GM19467 (cell line): ENCODE data around the gene RTN1.

Experiments used
- ATAC-seq: cut with Tn5 transposase; IDR thresholded peaks from one replicate; pipeline ENCODE4 v1.9.1; 2021; ENCODE audit warnings: mild to moderate bottlenecking, moderate library complexity; ENCODE audit not compliant: unreplicated experiment

The RTN1 gene

DNA sequence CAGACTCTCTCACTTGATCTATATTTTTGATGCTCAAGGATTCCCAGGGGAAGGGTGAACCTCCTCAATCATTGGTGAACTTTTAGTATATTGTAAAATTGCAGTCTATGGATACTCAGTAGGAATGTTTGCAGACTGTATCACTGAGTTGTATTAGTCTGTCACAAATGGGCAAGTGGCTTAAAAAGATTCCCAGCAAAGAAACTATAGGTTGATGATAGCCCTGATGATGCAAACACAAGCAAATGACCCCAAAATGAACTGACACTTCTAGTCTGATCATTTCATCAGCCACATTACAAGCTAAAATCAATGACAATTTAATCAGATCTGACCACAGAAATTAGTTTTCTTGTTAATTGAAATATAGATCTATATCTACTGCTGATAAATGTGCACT, 59.5 kb downstream of the RTN1 start:
- ATAC-seq, result no peak

DNA sequence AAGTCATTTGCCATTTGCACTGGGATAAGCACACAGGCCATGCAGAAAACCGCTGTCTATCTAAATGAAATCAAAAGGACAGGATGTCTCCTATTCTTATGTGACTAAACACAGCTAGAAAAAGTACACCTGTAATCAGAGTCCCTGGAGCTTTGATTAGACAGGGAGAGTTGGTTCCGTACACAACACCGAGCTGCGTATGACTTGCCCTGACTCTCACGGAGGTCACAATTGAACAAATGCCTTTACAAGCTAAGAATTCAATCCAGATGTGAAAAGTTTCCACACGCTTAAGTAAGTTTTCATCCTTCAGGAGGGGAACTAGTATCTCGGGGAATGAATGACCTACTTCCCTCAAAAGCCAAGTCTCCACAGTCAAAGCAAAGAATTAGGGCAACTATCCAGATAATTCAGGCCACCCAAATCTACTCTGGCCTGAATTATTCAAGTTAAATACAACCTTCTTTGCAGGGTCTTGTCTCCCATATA, 67.5 kb downstream of the RTN1 start:
- ATAC-seq, result no peak

DNA sequence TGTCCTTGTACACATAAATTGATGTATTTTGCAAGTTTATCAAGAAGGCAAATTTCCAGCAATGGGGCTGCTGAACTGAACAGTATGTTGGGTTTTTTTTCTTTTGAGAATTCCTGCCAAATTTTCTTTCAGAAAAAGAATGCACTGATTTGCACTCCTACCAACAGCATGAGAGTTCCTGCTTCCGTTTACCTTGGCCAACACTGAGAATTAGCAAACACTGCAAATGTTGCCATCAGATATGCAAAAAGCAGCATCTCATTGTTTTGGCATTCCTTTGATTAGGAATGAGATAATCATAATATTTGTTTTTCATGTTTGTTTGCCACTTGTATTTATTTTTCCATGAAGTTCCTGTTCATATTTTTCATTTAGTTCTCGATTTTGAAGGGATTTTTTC, 82.4 kb downstream of the RTN1 start:
- no peak for ATAC-seq

DNA sequence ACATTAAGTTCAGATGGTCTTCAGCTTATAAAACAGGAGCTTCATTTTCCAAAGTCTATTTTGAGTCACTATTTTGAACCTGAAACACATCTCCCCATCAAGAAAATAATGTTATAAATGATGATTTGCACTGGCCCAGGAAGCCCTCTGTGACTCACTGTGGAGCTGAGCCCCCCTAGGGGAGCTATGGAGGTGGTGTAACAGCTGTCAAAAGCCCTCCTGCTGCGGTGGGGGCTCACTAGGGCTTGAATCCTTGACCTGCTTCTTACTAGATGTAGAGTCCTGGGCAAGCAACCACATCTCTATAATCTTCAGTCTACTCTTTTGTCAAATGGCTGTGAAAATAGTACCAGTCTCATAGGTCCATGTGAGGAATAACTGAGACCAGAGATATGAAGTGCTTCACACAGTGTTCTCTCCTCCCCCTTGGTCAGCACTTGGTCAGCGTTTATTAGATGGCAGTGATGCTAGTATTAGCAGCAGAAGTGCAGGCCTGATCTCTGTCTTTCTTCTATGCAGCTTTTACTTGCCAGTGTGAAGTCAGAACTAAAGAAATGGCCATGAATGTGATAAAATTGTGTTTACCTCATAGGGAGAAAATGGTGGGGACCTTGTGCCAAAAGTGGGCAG, 83.4 kb downstream of the RTN1 start:
- no peak for ATAC-seq

DNA sequence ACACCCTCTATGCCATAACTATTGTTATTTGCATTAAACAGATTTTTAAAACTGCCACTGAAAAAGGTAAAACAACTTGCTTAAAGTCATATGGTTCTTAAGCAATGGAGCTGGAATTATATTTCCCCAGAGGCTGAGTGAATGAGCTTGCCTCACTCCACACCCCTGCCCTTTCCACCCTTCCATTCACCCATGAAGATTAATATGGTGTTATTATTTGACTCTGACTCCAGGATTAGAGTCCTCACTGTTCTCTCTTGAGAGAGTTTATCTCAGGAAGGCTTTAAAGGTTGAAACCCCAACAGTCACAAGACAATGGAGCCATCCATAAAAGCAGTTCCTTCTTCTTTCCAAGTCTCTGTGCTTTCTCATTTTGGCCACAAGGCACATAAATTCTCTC, 84.9 kb downstream of the RTN1 start:
- no peak for ATAC-seq

DNA sequence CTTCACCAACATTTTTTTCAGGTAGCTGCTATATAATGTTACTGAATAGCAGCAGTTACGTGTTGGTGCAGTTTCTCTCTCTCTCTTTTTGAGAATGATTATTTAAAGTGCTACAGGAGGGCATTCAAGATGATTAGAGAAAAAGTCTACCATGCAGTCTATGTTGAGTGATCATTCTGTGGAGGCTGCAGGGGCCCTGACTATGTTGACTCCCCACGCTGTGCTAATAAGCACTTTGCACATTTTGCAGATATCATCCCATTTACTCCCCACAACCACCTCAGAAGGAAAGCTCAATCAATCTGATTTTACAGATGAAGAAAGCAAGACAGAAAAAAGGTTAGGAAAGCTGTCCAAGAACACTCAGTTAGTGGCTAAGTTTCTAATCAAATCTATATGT, 87.8 kb downstream of the RTN1 start:
- no peak for ATAC-seq

DNA sequence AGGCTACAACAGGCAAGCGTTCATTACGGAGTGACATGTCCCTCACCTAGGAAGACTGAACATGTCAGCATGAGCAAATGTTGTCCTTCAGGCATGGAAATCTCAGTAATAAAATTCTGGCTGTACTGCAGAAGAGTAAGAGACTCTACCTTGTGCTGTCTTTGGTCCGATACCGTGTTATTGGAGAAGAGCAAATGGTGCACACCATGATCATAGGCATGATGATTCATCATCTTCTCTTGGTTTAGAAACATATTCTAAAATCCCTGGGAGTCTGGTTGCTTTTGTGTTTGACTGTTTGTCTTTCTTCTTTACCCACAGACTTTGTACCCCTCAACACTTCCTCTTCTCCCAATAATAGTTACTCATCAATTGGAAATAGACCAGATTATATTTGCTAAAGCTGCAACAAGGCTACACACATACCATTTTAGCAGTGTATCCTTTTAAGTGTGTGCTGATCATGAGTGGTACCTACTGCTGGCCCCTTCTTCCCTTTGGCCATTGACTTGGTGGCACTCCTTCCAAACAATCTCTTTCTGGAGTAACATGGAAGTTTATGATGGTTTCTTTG, 93.5 kb downstream of the RTN1 start:
- no peak for ATAC-seq

DNA sequence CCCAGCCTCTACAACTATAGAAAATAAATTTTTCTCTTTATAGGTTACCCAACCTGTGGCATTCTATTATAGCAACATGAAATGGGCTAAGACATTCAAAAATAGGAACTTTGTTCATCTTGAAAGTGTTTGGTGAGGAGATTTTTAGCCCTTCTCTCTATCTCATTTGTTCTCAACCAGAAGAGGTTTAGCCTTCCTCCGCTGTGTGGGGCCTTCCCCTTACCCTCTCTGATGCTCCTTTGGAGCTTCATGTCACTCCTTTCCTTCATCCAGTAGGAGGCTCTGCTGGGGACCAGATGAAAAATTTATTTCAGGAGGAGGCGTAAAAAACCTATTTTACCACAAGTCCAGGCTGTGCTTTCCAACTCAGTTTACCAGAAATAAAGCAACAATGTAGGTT, 94.1 kb downstream of the RTN1 start:
- no peak for ATAC-seq

DNA sequence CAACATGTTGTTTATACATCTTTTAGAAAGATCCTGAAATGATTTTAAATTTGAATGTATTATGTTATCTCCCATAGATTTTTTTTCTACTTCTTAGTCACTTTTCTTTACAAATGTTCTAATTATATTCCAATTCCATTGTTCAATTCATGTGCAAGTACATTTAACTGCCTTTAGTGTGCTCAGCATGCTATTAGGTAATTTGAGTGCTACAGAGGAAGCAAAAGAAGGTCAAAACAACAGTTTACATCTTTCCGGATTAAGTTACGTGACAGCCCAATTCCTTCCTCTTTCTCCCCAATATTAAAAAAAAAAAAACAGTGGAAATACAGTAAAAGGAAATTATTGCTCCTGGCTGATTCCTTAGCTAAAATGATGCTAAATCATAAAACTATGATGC, 98.3 kb downstream of the RTN1 start:
- no peak for ATAC-seq

DNA sequence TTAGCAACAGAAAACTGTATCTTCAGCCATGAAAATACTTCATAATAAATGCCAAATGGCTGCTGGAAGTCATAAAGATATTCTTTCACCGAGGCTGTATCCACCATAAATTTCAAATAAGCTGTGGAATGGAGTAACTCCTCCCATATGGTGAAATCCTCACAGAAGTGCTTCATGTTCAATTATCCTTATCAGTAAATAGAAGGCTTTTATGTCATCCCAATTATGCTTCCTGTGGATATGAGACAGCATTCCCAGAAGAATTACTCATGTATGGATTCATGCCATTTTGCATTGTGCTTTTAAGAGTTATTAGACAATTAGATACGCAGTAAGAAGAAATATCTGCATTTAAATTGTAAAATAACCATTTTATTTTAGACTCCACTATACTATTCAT, 99.0 kb downstream of the RTN1 start:
- ATAC-seq, result no peak

DNA sequence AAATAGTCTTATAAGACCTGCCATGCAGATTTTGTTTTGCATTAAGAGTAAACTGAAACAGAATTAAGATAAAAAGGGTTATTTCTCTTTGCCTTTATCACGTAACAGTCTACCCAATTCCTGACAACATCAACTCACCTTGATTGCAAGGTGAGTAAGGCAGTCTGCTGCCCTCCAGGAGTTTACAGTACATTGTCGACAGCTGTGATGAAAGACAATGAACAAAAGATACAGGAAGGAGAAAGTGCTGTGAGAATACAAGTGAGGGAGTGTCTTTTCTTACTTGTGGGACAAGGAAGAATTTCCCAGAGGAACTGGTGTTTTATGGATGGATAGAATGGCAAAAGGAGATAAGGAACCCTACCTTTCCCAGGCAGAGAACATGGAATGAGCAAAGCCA, 101.0 kb downstream of the RTN1 start:
- ATAC-seq, result no peak

DNA sequence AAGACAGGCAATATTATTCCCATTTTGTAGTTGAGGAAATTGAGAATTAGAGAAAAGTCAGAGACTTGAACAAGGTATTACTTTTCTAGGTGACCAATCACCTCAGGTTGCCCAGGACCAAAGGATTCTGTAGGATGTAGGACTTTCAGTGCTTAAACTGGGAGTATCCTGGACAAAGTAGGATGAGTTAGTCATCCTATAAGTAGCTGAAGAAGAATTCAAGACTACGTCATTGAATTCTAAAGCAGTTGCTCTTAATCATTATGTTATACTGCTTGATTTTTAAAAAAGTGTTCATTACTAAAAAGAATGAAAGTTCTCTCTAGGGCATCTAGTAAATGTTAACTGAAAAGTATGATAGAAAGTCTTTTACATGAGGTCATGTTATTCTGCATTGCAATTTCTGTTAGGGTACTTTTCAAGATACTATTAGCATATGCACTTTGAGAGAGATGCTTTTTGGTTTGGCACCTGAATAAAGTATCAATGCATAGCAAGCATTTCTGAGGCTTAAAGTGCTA, 101.7 kb downstream of the RTN1 start:
- no peak for ATAC-seq

DNA sequence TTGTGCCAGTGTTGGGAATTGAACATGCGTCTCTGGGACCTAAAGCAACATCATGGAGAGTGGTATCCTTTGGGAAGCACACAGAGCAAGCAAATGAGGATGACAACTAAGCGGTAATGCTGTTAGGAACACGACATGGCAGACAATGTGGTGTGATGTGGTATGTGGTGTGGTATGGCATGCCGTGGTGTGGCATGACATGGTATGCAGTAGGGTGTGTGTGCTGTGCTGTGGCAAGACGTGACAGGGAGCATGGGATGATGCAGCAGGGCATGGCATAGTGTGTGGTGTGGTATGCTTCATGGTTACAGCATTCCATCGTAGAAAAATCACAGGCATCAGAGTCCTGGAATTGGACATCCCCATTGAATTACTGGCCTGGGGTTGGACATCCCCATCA, 108.7 kb downstream of the RTN1 start:
- ATAC-seq, result no peak

DNA sequence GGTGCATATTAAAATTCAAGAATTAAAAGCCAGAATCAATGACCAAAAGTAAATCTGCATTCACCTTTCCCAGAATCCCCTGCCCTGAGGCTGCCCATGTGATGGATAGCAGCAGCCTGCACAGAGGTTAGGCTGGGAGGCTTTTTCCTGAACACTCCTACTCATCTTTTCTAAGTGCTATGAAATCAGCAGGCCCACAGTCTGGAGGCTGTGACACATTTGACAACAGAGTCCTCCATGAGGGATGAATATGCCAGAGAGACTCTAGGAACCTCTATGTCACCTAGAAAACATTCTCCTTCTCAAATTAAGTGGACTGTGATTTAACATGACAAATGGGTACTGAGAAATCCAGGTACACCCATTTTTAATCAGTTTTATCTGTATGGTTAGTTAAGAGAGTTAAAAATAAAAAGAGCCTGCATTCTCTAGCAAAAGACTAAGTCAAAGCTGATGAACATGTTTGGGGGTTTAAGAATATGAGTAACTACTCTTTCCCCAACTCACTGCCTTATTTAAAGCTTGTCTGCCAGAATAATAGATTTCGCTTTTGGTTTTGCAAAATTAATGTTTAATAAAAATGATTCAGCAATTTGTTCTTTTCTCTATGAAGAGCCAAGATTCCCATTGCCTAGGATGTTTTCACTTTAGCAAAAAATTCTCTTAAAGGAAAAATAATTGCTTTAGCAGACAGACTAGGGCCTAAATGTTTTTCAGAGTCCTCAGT, 115.0 kb downstream of the RTN1 start:
- ATAC-seq, result no peak

DNA sequence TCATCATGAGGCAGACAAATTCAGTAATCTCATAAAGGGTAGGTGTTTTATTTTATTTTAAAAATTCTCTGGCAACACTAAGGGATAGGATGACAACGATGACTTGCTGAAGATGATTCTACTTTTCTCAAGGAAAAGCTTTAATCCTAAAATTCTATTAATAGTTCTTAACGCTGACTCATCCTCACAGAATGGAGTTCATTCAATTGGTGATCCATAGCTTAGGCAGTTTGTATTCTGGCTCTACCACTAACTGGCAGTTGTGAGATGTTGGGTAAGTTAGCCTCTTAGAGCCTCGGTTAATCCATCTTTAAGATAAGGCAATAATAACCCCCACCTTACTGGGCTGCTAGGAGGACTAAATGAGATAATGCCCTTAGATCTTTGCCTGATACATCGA, 116.3 kb downstream of the RTN1 start:
- no peak for ATAC-seq

DNA sequence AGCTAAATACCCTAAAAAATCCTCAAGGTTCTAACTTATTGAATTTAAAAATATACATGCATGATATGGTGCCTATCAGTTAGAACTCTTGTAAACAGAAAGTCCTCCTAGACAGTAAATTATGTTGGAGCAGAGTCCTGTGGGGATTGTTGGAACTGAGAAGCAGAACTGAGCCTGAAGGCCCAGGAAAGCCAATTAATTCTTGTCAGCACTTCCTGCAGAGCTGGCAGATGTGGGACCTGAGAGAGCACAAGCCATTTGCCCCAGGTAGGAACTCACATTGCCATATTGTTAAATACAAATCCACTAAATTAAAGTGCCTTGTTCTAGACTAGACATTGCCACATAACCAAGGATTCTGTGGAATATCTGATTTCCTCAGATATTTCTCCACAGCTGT, 117.1 kb downstream of the RTN1 start:
- ATAC-seq, result no peak

DNA sequence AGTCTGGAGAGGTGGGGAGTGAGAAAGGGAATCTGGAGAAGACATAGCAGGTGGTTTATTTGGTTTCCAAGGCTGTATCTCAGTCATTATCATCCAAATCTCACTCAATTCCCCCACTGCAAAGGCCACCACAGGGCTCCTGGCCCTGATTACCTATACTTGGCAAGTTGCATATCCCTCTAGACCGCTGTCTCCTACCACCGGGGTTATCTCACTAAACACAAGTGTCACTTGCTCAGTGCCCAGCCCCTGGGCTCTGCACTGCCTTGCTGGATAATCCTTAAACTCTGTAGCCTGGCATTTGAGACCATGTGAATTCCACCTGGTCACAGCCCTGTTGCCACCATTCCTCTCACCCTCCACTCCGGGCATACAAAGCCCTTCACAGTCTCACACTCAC, 119.0 kb downstream of the RTN1 start:
- ATAC-seq, result no peak

DNA sequence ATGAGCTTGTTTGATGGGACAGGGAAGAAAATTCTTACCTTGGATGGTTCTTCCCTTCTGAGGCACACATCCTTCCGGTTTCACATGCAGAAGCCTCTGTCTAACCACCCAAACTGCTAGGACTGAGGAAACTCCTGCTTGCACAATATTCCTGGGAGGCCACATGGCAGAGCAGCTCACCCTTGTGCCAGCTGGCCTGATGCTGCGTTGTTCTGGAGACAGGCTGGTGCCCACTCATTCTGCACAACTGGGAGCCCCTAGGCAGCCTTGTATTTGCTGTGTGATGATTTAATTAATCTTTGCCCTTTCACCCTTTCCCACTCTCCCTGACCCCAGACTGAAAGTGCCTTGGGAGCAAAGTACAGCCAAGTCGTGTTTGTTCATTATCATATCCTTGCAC, 130.8 kb downstream of the RTN1 start:
- no peak for ATAC-seq

DNA sequence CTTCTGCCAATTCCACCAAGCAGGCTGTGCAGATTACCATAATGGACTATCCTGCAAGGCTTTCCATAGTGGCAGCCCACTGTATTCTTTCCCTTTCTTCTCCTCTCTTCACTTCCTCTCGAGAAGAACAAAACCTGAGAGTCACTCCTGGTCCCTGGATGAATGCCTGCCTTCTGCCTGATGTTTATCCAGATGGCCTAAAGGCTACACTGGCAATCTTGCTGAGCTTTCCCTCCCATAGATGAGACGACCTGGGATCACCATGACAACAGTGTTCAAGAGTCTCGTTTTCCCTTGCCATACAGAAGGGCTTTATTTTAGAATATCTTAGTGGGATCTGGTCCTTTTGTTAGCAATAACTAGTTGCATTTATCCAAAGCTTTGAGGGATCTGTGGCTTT, 142.3 kb downstream of the RTN1 start:
- ATAC-seq, result no peak

DNA sequence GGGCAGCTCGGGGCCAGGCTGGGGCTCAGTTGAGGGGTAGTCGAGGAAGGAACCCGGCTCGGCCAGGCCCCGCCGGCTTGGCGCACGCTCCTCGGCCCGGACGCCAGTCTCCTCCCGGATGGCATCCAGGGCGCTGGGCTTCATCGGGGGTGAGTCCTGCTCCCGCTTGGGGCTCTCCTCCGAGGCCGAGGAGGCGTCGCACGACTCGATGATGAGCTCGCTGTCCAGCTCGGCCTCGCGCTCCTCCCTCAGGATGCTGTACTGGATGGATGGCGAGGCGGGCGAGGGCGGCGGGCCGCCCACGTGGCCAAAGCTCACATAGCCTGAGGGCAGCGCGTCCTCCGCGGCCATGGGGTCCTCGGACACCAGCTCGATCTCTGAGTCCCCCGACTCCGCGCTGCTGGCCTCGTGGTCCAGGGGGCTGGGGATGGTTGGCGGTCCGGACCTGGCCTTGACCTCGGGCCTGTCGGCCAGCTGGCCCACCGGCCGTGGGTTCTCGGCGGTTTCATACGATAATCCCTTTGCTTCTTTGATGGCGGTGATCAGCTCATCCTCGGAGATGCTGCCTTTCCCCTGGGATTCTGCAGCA, 143.4 kb downstream of the RTN1 start:
- no peak for ATAC-seq

DNA sequence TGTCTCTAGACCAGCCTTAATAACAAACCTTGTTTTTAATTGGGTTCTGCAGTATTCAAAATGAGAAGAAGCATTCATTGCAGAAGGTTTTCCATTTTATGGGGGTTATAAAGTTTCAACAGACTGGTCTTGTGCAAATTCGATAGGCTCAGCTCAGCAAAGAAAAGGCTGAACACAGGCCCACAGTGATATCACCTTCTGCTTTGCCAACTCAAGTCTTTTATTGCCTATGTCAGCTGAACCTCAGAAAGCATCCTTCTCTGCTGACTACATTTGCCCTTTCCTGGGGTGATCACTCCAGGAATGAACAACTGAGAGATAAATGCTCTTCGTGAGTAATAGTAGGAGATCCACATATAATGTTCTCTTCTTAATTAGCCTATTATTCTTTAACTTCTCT, 159.5 kb downstream of the RTN1 start:
- ATAC-seq, result no peak
